Lung (tissue), 12 donors: ENCODE data around the gene MTRF1. TPM values are rescaled to one million over a fixed set of nuclear protein-coding genes. Genes with fewer than 3 reads are reported as not detected.

ENCODE experiments used
- ATAC-seq: fragments of 200-7000 bp; cut with Tn5 transposase; one replicate; pipeline ENCODE4 v1.9.1; 2020; ENCODE audit warnings: moderate number of reproducible peaks; ENCODE audit not compliant: insufficient read depth, low FRiP score
- DNase-seq, 3 donors: peaks; one replicate each; pipeline ENCODE4 v3.0.0-alpha.2; 2013 to 2017
- H3K27ac ChIP-seq, 2 donors: one replicate each; pipeline ENCODE4 v1.5.1; 2013; ENCODE audit warnings: mild to moderate bottlenecking in 2 of 2, moderate library complexity in 2 of 2, control low read depth in 1 of 2, inconsistent platforms in 1 of 2, low read depth in 1 of 2, low read length in 1 of 2
- H3K27me3 ChIP-seq, 3 donors: one replicate each; pipeline ENCODE4 v1.5.1; 2013; ENCODE audit warnings: low read length in 2 of 3; ENCODE audit not compliant: control insufficient read depth in 3 of 3, insufficient read depth in 3 of 3
- H3K36me3 ChIP-seq, 4 donors: one replicate each; pipeline ENCODE4 v1.5.1; 2013; ENCODE audit warnings: low read length in 4 of 4, mild to moderate bottlenecking in 1 of 4, moderate library complexity in 1 of 4; ENCODE audit not compliant: control insufficient read depth in 4 of 4, insufficient read depth in 4 of 4
- H3K4me1 ChIP-seq, 5 donors: one replicate each; pipeline ENCODE4 v1.5.1; 2013; ENCODE audit warnings: low read length in 5 of 5, mild to moderate bottlenecking in 2 of 5, moderate library complexity in 1 of 5; ENCODE audit not compliant: control insufficient read depth in 5 of 5, insufficient read depth in 5 of 5
- H3K4me3 ChIP-seq: one replicate; pipeline ENCODE4 v1.5.1; 2013; ENCODE audit warnings: mild to moderate bottlenecking, control low read depth, moderate library complexity
- H3K9ac ChIP-seq, 2 donors: one replicate each; pipeline ENCODE4 v1.5.1; 2013; ENCODE audit warnings: low read length in 2 of 2, control low read depth in 1 of 2; ENCODE audit not compliant: insufficient read depth in 1 of 2
- H3K9me3 ChIP-seq, 4 donors: one replicate each; pipeline ENCODE4 v1.5.1; 2013; ENCODE audit warnings: low read length in 3 of 4, mild to moderate bottlenecking in 1 of 4, moderate library complexity in 1 of 4; ENCODE audit not compliant: control insufficient read depth in 4 of 4, insufficient read depth in 3 of 4
- CTCF ChIP-seq: IDR thresholded peaks from 2 replicates; pipeline ENCODE4 v1.5.1; 2012; ENCODE audit warnings: mild to moderate bottlenecking; ENCODE audit errors: control extremely low read depth, extremely low read depth
- WGBS, 2 donors: extraction: QIAGEN DNeasy Blood & Tissue Kit; methylation state at CpG; one replicate each; pipeline ENCODE4 v1.1.7; 2013; 5-methylcytosine and 5-hydroxymethylcytosine counted together
- polyA plus RNA-seq, 2 donors: library from polyadenylated mRNA; stranded (reverse); fragments of 200-250 nt; gene quantifications; one replicate each; pipeline ENCODE4 v1.2.1, GENCODE V29; 2013
- total RNA-seq, 2 donors: library from RNA; depleted of rRNA in 1 of 2; stranded (reverse); fragments of >200 nt in 1 of 2; gene quantifications; one replicate each; pipeline ENCODE4 v1.2.1, GENCODE V29; 2014 to 2021
- donor health status: control.
- donor health status: control.
- donor health status: Bipolar disorder and iron deficiency.
- donor health status: healthy.
- donor health status: DM: yes; HTN: yes; CAD: no.

The MTRF1 gene
- total and polyA plus RNA-seq, 4 donors: 6.7 to 22.0 (median 8.6) TPM

GRCh38 chr13:41311406-41312175 is 48.2 kb upstream of the MTRF1 start:
- WGBS, 2 donors: 0 to 1% methylated on average over 62 to 73 of the region's 73 CpGs
- Histone ChIP-seq H3K4me1 (peaks cover 0 to 24% (median 13%) of the 10 kb centered on the region in 5 donors), H3K9ac (peak overlapping the region; percentile 26 to 69), H3K27ac (peak overlapping the region; percentile 88 to 98), H3K9me3 (no peaks in the 10 kb centered on the region), H3K27me3 (no peaks in the 10 kb centered on the region), H3K4me3 (peak overlapping the region; percentile 85), H3K36me3 (no peaks in the 10 kb centered on the region)
- TF ChIP-seq CTCF: no peak
- DNase-seq (peak in 2 of 3 donors; percentile 49 to 73), ATAC-seq (peak; percentile 64)

- Histone ChIP-seq H3K27ac (peak within 1 kb of the TSS; percentile 88 to 98), H3K9me3 (no peaks in the 10 kb centered on the region), H3K27me3 (no peaks in the 10 kb centered on the region), H3K36me3 (no peaks in the 10 kb centered on the region), H3K4me1 (peaks cover 0 to 24% (median 13%) of the 10 kb centered on the region in 5 donors), H3K9ac (peak within 1 kb of the TSS; percentile 26 to 69), H3K4me3 (peak within 1 kb of the TSS; percentile 85)
- WGBS, 2 donors: 0% methylated on average over 30 to 32 of the region's 32 CpGs
- DNase-seq (peak; percentile 97), ATAC-seq (peak; percentile 89)
- TF ChIP-seq CTCF: no peak
Measured at GRCh38 chr13:41310963-41311405, 47.6 kb upstream of the MTRF1 start, which contains the start of gene NAA16. Gene NAA16 (plus strand): TSS chr13:41311267. CDS start chr13:41311529, 262 bp downstream.

GRCh38 chr13:41307884-41308640 is 44.7 kb upstream of the MTRF1 start:
- Histone ChIP-seq H3K4me1 (peaks cover 0 to 8% (median under 1%) of the 10 kb centered on the region in 5 donors), H3K9ac (no peak overlapping the region), H3K9me3 (no peaks in the 10 kb centered on the region), H3K27me3 (no peaks in the 10 kb centered on the region), H3K27ac (no peak overlapping the region), H3K36me3 (no peaks in the 10 kb centered on the region), H3K4me3 (no peak overlapping the region)
- ATAC-seq (no peak), DNase-seq (no peak)
- TF ChIP-seq CTCF: no peak
- WGBS, 2 donors: 76 to 89% methylated on average over 11 of the region's 11 CpGs
